SH-SY5Y (cell line): ENCODE measurements around the gene MPHOSPH9.

ENCODE experiments used
- GATA2 ChIP-seq: IDR thresholded peaks from 2 replicates; pipeline ENCODE4 v1.6.1; 2011; ENCODE audit warnings: mild to moderate bottlenecking, low read depth, low read length
- GATA3 ChIP-seq: IDR thresholded peaks from 2 replicates; pipeline ENCODE4 v1.6.1; 2011; ENCODE audit warnings: low read depth, mild to moderate bottlenecking, low read length, moderate library complexity

The MPHOSPH9 gene

DNA sequence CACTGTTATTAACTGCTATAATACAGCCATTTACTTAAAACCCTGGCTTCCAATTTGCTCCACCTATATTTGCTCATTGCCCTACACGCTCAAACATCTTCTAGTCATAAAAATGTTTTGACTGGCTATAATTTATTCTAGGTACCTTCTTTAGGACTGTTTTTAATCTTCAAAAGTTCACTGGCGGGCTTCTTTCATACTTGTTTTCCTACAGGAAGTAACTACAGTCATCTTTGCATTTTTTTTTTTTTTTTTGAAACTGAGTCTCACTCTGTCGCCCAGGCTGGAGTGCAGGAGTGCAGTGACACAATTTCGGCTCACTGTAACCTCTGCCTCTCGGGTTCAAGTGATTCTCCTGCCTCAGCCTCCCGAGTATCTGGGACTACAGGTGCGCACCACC lies 32.5 kb downstream of the MPHOSPH9 start:
- TF ChIP-seq GATA2 = no peak
- no peak for TF ChIP-seq GATA3

DNA sequence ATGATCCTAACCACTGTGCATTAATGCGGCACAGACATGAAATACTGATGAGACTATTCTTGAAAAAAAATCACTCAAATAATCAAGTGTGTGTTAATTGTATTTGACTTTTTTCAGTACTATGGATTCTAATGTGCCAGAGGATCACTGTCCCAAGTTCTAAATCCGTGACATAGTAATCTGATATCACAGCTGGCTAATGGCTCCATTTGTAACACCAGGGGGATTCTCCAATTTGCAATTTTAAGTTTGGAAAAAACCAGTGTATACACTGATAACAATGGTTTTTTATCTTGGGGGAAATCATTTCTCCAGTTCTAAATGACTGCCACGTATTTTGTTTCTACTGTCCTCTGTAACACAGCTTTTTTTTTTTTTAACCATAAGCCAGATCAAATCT lies 33.0 kb downstream of the MPHOSPH9 start:
- TF ChIP-seq GATA3 = no peak
- no peak for TF ChIP-seq GATA2

DNA sequence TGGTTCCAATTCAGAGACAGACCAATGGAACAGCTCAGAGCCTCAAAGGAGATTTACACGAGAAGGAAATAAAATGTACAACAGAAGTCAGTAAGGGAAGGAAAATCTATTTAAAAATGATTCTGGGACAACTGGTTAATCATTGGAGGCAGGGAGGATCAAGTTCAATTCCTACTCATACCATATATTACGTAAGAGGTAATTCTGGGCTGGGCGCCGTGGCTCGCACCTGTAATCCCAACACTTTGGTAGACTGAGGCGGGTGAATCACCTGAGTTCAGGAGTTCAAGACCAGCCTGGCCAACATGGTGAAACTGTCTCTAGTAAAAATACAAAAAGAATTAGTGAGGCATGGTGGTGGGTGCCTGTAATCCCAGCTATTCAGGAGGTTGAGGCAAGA lies 45.3 kb downstream of the MPHOSPH9 start:
- TF ChIP-seq GATA2 (no peak), GATA3 (no peak)

DNA sequence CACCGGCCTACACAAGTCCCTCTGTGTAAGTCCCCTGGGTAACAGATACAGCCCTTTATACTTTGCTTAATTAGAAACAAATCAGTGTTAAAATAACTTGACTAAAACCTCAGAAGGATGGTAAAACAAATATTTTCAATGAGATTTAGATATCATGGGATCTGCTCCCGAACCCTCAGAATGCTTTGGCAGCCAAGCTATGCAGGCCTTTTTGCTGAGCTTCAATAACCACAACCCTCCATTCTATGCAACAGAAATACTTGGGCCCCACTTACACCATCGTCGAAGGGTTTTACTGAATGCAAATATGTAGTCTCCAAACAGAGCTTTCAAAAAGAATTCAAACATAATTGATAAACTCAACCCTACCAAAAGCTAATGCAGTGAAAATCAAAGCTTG lies 52.8 kb downstream of the MPHOSPH9 start:
- TF ChIP-seq GATA2 (no peak), GATA3 (no peak)

DNA sequence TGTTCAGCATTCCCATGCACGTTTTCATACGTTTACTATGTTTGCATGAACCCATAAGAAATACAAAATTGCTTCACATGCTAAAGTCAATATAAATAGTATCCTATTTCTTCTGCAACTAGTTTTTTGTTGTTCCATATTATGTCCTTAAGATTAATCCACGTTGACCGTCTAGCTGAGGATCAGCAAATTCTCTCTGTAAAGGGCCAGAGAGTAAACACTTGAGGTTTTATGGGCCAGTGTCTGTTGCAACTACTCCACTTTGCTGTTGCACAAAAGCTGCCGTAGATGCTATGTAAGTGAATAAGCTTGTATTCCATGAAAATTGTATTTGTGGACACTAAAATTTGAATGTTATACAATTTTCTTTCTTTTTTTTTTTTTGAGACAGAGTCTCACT lies 61.0 kb downstream of the MPHOSPH9 start:
- TF ChIP-seq GATA2 (no peak), GATA3 (no peak)

DNA sequence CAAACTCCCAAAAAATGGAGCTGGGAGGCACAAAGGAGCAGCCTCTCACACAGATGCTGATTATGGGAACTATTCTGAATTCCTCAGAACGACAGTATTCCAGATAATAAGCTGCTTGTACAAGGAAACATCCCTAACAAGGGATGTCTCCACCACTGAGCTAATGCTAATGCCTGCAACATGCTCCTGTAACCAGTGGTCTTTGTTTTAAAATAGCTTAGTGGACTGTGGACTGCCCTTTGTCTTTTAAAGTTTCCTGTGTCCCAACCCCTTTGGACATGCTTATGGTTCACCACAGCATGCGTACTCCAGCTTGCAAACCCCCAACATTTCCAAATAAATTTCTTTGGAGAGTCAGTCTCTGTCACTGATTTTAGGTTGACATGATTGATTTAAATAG lies 65.6 kb downstream of the MPHOSPH9 start:
- no peak for TF ChIP-seq GATA2
- no peak for TF ChIP-seq GATA3

DNA sequence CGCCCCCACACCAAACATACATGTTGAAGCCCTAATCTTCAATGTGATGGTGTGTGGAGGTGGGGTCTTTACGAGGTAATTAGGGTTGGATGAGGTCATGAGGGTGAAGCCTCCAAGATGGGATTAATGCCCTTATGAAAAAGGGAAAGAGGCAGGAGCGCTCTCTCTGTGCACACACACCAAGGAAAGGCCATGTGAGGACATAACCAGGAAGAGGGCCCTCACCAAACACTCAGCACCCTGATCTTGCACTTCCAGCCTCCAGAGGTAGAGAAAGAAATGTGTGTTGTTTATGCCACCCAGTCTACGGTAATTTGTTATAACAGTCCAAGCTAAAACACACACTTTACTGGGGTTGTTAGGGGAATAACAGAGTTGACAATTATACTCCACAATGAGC lies 67.4 kb downstream of the MPHOSPH9 start:
- no peak for TF ChIP-seq GATA3
- no peak for TF ChIP-seq GATA2

DNA sequence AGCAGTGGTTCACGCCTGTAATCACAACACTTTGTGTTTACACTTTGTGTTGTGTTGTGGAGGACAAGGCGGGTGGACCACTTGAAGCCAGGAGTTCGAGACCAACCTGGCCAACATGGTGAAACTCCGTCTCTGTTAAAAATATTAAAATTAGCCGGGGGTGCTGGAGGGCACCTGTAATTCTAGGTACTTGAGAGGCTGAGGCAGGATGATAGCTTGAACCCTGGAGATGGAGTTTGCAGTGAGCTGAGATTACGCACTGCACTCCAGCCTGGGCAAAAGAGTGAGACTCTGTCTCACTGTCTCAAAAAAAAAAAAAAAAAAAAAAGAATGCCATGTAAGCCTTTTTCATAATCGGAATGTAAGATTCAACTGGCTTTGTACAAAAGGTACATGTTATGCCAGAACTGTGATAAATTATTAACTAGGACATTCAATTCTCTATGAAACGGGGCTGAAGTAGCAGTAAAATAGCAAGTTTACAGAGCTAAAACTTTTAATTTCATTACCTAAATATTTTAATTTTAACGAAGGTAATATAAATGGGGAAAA lies 68.2 kb downstream of the MPHOSPH9 start:
- no peak for TF ChIP-seq GATA3

DNA sequence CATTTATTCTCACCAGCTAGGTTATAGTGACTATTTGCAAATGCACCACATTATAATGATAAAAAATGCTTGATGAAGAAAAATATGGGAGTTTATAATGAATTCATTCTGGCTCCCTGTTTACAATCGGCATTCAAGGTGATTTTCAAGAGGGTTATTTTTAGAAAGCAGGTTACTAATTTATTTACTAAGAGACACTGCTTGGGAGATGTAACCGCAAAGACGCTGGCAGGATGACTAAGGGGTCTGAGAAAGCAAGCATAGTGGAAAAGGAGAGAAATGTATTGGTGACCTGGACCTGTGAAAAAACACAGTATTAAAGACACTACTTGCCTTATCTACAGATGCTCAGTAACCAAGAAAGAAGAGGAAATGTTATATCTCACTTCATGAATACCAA lies 68.7 kb downstream of the MPHOSPH9 start:
- TF ChIP-seq GATA3 (no peak), GATA2 (no peak)

DNA sequence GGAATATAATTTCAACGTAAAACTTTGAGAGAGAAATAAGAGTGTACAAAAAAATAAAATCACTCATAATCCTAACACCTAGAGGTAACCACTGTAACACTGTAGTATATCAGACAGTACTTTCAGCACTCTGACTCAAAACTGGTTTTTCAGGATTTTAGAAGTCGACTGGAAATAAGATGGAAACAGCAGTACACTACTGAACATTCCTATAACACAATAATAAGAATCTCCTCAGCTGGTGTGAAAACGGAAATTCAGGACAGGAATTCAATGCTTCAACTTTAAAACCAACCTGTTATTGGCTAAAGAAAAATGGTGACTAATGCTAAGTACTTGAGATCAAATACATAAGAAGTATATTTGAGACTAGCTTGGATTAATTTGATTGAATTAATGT lies 69.7 kb downstream of the MPHOSPH9 start:
- TF ChIP-seq GATA2 (no peak), GATA3 (no peak)

DNA sequence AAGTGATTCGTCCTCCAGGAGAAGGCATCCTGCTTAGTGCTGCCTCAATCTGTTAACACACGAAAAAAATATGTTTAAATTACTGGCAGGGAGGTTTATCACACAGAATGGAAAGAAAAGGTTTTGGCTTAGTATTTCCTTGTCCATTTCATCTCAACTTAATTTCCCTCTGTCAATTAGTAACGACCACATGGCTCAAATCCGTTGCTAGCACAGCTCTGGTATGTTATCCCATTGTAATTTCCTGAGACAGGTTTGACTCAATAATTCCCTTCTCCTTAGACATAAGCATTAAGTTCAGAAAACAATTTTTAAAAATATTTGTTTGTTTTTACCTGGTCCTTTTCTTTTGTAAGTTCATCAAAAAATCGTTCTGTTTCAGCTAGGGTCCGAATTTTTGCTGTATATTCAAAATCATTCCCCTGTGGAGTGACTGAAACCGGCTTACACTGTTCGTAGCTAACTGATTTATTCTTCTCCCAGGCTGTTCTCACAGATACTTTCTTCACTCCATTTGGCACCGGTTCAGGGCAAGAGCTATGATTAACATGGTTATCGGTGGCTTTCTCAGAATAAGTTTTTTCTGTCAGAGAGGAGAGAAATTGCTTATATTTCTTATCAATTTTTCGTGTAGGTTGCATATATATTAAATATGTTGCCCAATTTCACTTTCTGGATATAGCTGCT lies 72.0 kb downstream of the MPHOSPH9 start:
- TF ChIP-seq GATA2 = no peak

DNA sequence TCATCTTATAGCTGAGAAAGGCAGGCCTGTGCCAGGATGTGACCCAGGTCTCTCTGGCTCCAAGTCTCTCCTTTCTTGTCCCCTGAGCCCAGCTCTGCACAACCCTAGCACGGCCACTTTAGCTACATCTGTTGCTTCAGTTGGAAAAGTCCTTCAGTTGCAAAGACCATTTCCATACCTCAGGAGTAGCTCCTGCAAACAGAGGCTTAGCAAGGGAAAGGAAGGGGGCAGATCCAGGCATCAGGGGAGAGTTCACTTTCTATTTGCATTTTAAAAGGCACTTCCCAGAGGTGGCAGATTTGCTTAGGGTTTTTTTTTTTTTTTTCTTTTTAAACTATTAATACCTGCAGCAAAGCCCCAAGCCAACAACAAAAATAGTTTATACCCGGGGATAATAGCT lies 79.0 kb downstream of the MPHOSPH9 start:
- no peak for TF ChIP-seq GATA3
- TF ChIP-seq GATA2 = no peak

DNA sequence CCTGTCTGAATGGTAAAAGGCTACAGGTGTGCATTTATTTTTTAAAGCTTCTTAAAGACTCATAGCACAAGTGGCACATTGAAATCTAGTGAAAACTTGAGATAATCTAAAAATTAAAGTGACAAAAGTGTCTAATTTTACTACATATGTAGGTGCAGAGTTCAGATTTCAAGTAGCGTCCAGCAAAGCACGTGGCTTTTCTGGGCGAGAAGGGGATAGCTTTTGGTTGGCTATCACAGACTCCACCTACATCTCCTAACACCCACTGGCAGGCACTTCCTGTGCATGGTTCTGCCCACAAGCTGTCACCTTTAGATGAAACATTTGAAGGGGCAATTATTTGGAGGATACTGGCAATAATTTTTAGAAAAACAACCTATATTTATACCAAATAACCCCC lies 80.1 kb downstream of the MPHOSPH9 start:
- TF ChIP-seq GATA3 = no peak
- no peak for TF ChIP-seq GATA2

DNA sequence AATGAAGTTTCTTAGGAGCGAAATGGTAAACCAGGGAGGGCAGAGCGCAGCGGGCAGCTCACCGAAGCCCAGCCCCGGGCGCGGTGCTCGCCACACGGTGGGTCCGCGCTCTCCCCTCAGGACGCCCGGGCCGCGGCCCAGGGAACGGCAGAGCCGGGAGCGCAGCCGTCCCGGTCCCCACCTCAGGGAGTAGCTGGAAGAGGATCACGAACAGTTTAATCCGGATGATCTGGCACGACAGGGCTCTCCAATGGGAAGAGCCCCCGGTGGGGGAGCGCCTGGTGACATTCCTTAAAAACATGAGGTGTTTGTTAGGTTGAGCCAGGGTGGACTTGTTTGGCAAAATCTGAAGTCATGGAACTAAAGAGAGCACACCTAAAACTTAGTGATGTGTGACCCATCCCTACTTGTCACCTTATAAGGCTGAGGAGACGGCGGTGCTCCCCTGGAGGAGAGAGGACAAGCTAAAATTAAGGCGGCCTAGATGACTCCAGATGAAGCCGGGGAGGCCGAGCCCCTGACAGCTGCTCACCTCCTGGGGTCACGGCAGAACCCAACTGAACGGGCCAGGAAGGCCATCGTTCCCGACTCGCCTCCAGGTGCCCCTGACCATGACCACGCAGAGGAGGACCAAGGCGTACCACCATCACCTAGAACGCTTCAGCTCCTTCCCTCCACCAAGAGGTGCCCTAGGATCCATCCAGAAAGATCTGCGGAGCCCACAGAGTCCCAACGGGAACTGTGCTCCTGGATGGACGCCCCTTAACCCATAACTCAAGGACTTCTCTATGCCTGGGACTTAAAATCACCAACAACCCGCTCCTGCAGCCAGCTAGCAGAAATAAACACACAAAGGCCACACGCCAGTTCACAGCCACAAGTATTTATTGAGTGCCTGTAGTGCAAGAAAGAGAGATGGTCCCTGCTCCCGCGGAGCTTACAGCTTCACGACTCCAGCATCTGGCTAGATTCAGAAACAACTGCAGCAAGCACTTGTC lies 81.2 kb downstream of the MPHOSPH9 start:
- TF ChIP-seq GATA3 = no peak
- TF ChIP-seq GATA2 = no peak
